Right lobe of liver (tissue), 4 donors: Measurements from ENCODE around the gene CPNE4.

Experiments used
- POLR2A ChIP-seq: fragments of 450-650 bp; IDR thresholded peaks from one replicate; pipeline ENCODE4 v1.6.1; 2017; ENCODE audit warnings: antibody characterized with exemption, mild to moderate bottlenecking
- TF ChIP-seq, protein P1 (sequence below), 4 donors: fragments of 200-600 bp in 3 of 4; fragments of 450-650 bp in 1 of 4; IDR thresholded peaks; one replicate each; pipeline versions ENCODE4 v1.5.1 to v1.8.0; 2016 to 2022; ENCODE audit warnings: antibody characterized with exemption in 4 of 4, mild to moderate bottlenecking in 2 of 4
- donor health status: DM: no; HTN: no; CAD: no.
- donor health status: DM: no; HTN: no; CAD: no.
- donor health status: DM: no; HTN: yes; CAD: no.

GRCh38 chr3:131811481-131811880 lies 223.3 kb downstream of the CPNE4 start:
- TF ChIP-seq, protein P1, sequence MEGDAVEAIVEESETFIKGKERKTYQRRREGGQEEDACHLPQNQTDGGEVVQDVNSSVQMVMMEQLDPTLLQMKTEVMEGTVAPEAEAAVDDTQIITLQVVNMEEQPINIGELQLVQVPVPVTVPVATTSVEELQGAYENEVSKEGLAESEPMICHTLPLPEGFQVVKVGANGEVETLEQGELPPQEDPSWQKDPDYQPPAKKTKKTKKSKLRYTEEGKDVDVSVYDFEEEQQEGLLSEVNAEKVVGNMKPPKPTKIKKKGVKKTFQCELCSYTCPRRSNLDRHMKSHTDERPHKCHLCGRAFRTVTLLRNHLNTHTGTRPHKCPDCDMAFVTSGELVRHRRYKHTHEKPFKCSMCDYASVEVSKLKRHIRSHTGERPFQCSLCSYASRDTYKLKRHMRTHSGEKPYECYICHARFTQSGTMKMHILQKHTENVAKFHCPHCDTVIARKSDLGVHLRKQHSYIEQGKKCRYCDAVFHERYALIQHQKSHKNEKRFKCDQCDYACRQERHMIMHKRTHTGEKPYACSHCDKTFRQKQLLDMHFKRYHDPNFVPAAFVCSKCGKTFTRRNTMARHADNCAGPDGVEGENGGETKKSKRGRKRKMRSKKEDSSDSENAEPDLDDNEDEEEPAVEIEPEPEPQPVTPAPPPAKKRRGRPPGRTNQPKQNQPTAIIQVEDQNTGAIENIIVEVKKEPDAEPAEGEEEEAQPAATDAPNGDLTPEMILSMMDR (IDR thresholded peaks at IDR 0.05) = no peak
- TF ChIP-seq POLR2A = no peak
